HG02763 (cell line): ENCODE data around the gene RPTN.
"Not testable (repeated sequence)": the region's sequence is repeated elsewhere in the genome, so short reads cannot be mapped to it uniquely, and the experiment has no call there.

Experiments
- ATAC-seq: cut with Tn5 transposase; IDR thresholded peaks from one replicate; pipeline ENCODE4 v1.9.1; 2021; ENCODE audit warnings: mild to moderate bottlenecking, moderate library complexity; ENCODE audit not compliant: unreplicated experiment

The RPTN gene

GRCh38 chr1:152165286-152166077 is 6.5 kb upstream of the RPTN start:
- ATAC-seq = no peak

DNA sequence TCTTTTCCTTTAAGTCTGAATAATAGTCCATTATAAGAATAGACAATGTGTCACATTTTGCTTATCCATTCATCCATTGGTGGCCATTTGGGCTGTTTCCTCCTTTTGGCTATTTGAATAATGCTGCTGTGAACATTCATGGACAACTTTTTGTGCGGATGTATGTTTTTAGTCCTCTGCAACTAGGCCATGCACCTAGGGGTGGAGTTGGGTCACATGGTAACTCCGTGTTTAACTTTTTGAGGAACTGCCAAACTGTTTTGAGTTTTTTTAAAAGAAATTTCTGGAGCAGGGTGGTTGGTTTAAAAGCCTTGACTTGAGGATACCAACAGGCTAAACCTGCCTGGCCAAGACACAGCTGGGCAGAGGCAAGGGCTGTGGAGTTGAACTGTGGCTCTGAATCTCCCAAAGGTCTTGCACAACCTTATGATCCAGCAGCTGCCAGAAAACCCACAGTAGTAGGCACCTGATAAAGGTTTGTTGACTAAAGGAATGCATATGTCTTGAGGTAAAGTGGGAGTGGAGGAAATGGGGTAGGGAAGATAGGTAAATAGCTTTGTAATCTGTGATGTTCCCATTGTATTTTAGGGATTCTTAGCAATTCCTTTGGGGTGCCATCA is 5.6 kb upstream of the RPTN start:
- no peak for ATAC-seq

DNA sequence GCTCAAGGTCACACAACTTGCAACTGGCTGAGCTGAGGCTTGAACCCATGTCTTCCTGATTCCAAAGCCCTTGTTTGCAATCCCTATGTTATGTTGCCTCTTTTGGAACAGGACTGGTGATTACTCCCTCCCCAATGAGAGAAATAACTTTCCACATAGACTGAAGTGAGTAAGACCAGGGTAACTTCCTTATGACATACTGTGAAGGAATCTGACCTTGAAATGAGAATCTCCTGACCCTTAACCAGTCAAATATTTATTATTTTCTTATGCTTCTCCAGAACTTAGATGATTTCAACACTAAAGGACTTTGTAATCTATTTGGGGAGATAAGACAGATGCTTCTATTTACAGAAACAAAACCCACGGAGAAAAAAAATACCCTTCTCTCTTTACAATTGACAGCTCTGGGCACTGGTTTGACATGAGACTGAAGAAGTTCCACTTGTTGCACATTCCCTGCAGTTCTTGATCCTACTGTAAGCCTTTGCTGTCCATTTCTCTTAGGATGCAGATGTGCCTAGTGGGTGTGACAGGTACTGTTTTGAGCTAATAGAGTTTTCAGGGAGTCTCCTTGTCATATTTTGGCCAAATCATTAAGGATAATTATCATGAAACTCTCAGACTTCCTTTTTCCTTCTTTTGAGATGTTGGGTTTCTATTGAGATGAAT is 3.9 kb upstream of the RPTN start:
- no peak for ATAC-seq

DNA sequence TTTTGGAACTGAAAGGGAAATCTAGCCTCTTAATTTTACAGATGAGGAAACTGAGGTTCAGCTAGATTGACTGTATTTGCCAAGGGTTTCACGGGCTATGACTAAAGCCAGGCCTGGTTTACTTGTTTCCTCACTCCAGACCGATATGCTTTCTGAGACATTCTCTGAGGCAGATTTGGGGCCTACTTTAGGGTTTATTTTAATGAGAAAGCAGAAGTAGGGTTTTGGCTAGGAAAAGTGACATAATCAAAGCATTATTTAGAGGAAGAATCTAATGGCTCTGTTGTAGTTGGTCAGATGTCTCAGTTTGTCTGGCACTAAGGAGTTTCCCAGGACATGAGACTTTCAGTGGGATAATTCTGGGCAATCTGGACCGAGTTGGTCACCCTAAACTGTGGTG is 1.5 kb upstream of the RPTN start:
- ATAC-seq = no peak

DNA sequence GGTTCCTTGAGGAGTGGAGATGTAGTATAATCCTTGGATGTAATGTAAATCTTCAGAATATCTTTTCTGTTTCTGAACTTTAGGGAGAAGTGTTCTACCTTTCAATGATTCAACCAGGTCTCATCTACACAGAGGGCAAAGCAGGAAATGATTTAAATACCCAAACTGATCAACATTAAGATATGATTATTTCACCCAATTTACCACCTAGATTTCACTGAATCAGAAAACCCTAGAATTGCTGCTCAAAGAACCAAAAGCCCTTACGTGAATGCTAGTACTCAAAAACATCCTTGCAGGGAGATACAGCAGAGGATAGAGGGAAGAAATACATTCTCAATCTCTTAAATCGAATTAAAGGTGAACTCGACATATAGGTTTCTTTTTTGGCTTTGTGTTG is 5.0 kb downstream of the RPTN start:
- ATAC-seq = no peak

GRCh38 chr1:152151646-152152045 is 7.4 kb downstream of the RPTN start:
- ATAC-seq = no peak

GRCh38 chr1:152148981-152149380 is 10.0 kb downstream of the RPTN start:
- no peak for ATAC-seq

- no peak for ATAC-seq
Measured at GRCh38 chr1:152148051-152148450, 11.0 kb downstream of the RPTN start.

DNA sequence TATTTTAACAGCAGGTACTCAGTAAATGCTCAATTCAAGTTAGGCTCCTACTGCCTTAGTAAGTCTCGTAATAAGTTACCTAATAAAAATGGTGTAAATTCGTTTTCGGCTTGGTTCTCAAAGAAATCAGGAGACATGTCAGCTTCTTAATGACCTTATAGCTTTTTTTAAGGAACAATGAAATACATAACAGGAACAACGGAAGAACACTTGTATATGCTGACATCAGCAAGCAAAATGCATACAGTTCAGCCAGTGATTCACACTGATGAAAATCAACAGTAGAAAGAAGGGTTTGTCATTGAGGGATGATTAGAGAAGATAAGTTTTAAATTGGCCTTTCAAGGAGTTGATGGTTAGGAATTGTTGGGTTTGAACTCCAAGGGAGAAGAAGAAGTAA is 13.3 kb downstream of the RPTN start:
- no peak for ATAC-seq

DNA sequence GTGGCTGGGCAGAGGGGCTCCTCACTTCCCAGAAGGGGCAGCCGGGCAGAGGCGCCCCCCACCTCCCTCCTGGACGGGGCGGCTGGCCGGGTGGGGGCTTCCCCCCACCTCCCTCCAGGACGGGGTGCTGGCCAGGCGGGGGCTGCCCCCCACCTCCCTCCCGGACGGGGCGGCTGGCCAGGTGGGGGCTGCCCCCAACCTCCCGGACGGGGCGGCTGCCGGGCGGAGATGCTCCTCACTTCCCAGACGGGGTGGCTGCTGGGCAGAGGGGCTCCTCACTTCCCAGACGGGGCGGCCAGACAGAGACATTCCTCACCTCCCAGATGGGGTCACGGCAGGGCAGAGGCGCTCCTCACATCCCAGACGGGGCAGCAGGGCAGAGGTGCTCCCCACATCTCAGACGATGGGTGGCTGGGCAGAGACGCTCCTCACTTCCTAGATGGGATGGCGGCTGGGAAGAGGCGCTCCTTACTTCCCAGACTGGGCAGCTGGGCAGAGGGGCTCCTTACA is 14.3 kb downstream of the RPTN start:
- ATAC-seq = not testable (repeated sequence)

GRCh38 chr1:152143150-152143887 is 15.7 kb downstream of the RPTN start:
- ATAC-seq = no peak

GRCh38 chr1:152141971-152142584 is 16.9 kb downstream of the RPTN start:
- ATAC-seq = no peak

DNA sequence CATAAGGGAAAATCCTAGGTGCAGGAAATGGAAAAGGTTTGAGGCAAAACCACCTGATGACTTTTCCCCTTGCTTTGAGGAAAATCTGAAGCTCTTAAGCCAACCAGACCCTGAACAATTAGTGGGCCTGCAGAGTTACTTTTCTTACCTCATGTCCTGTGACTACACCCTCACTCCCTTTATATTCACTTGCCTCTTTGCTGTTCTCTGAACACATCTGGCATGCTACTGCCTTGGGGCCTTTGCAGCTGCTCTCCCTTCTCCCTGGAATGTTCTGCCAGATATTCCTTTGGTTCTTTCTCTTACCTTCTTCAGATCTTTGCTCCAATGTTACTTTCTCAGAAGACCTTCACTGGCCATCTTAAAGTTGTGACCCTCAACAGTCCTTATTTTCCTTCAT is 21.8 kb downstream of the RPTN start:
- ATAC-seq = no peak

DNA sequence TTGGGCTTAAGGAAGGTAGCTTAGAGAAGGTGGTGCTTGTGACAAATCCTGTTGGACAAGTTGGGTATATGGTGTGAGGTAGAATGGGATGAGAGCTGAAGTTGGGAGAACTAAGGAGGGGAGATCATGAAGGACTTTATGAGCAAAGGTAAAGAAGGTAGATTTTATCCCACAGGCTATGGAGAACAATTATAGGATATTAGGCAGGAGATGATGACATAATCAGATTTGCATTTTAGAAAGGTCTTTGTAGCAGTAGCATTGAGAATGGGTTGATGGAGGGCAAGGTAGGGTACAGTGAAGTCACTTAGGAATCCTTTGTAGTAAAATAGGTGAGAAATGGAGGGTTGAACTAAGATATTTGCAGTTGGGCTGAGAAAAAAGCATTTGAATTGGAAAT is 28.8 kb downstream of the RPTN start:
- no peak for ATAC-seq

DNA sequence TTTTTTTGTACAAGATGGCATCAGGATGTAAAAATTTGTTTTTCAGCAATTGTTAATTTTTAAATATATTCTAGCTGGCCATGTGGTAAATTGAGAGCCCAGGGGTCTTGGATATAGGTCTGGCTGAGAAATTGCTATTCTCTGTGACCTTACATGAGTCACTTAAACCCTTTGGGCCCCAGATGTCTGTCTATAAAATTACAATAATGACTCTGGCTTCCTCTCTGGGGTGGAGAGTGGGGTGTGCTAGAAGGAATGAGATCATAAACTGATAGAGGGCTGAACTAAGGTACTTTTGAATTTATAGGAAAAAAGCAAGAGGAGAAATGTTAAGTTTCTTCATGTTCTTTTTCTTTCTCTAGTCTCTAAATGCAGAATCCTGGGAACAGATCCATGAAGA is 31.4 kb downstream of the RPTN start:
- ATAC-seq = no peak

- no peak for ATAC-seq
Measured at GRCh38 chr1:152125834-152126443, 33.1 kb downstream of the RPTN start.

DNA sequence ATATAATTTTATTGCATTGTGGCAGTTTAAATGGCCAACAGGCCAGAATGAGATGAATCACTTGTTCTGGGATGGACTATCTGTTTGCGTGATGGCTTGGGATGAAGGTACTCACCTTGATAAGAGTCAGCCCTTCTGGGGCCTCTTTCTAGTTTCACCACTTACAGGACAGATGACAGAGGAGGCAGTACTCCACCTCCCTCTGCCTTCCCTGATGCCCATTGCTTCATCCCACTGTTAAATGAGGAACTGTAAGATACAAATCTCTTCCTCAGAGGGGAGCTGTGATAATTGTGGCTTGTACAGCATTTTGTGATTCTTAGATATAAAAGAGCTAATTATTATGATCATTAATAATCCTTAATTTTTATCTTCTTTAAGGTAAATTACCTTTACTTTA is 40.1 kb downstream of the RPTN start:
- ATAC-seq = no peak

DNA sequence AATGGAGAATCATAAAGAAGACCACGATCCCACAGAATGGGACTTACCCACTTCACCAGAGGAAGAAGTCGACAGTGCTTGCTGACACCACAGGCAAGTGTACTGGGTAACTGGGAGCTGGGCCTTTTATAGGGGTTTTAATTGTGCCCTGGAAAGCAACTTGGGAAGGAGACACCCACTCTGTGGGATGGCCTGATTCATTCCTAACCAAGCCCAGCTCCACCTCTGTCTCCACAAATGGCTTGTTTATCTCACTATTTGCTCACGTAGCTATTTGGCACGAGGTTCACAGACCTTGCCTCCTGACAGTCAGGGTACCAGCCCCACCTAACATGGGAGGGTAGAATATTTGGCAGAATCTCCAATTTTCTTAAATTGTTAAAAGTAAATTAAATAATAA is 43.7 kb downstream of the RPTN start, which contains the start of gene TCHH:
Gene TCHH (minus strand): TSS at position 101 of the 400 bp plus-strand sequence. CDS start 1,364 bp downstream, outside the sequence.
- no peak for ATAC-seq

GRCh38 chr1:152112885-152113432 is 46.1 kb downstream of the RPTN start:
- ATAC-seq = no peak
